Right atrium auricular region (tissue), 2 donors: ENCODE results near the gene MADCAM1. TPM values are rescaled to one million over a fixed set of nuclear protein-coding genes. Genes with fewer than 3 reads are reported as not detected.

ENCODE experiments used
- DNase-seq: peaks from one replicate; pipeline ENCODE4 v3.0.0-alpha.2; 2019; ENCODE audit warnings: low spot score
- H3K27ac ChIP-seq, 2 donors: fragments of 200-600 bp; sonication (generic); 1 replicate in 1 of 2; 2 replicates in 1 of 2; pipeline ENCODE4 v1.5.1; 2016 to 2019
- H3K27me3 ChIP-seq, 2 donors: fragments of 200-600 bp; sonication (generic); one replicate each; pipeline versions ENCODE4 v1.5.1 to v1.6.0; 2017 to 2019
- H3K36me3 ChIP-seq: fragments of 200-600 bp; sonication (generic); one replicate; pipeline ENCODE4 v1.5.1; 2016
- H3K4me1 ChIP-seq, 2 donors: fragments of 200-600 bp; sonication (generic); one replicate each; pipeline versions ENCODE4 v1.5.1 to v1.6.0; 2017 to 2019
- H3K4me3 ChIP-seq, 2 donors: fragments of 200-600 bp; sonication (generic); 1 replicate in 1 of 2; 2 replicates in 1 of 2; pipeline ENCODE4 v1.5.1; 2017 to 2019; ENCODE audit warnings: mild to moderate bottlenecking in 1 of 2, moderate library complexity in 1 of 2
- H3K9me3 ChIP-seq, 2 donors: fragments of 200-600 bp; sonication (generic); one replicate each; pipeline ENCODE4 v1.5.1; 2019
- CTCF ChIP-seq, 2 donors: fragments of 200-600 bp; sonication (generic); IDR thresholded peaks; one replicate each; pipeline ENCODE4 v1.5.1; 2019; ENCODE audit warnings: antibody characterized with exemption in 2 of 2
- total RNA-seq, 2 donors: library from RNA; depleted of rRNA; stranded (reverse); fragments of >200 nt; gene quantifications; one replicate each; pipeline ENCODE4 v1.1.0, GENCODE V29; 2016

Gene MADCAM1
- total RNA-seq, 2 donors from 2014 or later: not detected

- Histone ChIP-seq H3K27ac (no peak overlapping the region), H3K36me3 (no peaks in the 10 kb centered on the region), H3K4me3 (no peak overlapping the region), H3K9me3 (no peaks in the 10 kb centered on the region), H3K27me3 (no peaks in the 10 kb centered on the region), H3K4me1 (no peaks in the 10 kb centered on the region)
- TF ChIP-seq CTCF (IDR thresholded peaks at IDR 0.05): no peak
- no peak for DNase-seq
These were observed 42.7 kb upstream of the MADCAM1 start for GRCh38 chr19:453606-454005.

DNA sequence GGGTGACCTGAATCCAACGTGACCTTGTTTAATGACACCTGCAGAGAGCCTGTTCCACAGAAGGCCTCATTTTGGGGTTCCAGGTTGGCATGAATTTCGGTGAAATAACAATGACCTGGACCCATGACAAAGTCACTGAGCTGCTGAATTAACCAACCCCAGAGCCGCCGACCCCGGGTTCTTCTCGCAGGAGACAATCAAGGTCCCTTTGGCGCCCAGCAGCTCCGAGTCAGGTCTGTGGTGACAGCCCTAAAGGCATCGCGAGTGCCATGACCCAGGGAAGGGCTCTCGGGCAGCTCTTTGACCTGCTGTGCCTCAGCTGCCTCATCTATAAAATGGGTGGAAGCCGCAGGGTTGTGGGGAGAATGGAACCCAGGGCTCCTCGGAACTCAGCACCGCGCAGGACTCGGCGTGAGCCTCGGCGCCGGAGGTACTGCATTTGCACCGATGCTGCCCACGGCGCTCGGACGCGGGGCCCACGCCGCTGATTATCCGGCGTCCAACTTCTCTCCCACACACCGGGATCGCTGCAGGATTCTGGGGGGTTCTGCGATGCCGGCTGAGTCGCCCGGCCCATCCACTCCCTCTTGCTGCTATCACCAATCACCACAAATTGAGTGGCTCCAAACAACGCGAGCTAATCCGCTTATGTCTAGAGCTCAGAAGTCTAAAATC is 41.1 kb upstream of the MADCAM1 start:
- Histone ChIP-seq H3K4me3 (no peak overlapping the region), H3K36me3 (no peaks in the 10 kb centered on the region), H3K9me3 (no peaks in the 10 kb centered on the region), H3K27me3 (no peaks in the 10 kb centered on the region), H3K27ac (no peak overlapping the region), H3K4me1 (peaks cover 0 to 6% of the 10 kb centered on the region in 2 donors)
- no peak for TF ChIP-seq CTCF (IDR thresholded peaks at IDR 0.05)
- no peak for DNase-seq

DNA sequence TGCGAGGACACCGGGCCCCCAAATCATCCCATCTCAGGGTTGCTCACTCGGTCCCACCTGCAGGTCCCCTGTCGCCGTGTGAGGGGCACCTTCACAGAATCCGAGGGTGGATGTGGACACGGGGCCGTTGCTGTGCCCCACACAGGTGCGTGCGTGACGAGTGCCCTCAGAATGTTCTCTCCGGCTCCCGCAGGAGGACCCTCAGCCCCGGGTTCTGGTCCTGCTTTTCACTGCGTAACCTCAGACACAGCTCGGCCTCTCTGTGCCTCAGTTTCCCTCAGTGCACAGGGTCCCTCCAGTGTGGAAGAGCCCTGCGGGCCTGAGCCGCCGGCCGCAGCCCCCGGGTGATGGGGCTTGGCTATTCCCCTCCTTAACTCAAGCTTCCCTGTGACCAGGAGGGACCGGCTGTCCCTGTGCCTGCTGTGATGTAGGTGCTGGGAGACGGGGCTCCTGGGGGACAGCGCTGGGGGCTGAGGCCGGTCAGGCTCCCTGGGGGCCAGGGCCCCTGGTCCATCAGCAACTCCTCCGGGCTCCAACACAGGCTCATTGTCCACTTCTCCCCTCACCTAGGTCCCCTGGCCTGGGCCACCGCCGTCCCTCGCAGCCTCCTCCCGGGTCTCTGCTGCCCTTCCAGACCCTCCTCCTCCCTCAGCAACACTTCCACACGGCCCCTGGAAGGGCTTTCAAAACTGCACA is 40.3 kb upstream of the MADCAM1 start:
- DNase-seq: no peak
- no peak for TF ChIP-seq CTCF (IDR thresholded peaks at IDR 0.05)
- no peaks in the 10 kb centered on the region for H3K36me3 ChIP-seq
- no peaks in the 10 kb centered on the region for H3K9me3 ChIP-seq
- no peaks in the 10 kb centered on the region for H3K27me3 ChIP-seq
- H3K4me1 ChIP-seq: peaks cover 0 to 7% of the 10 kb centered on the region in 2 donors
- H3K27ac ChIP-seq: no peak overlapping the region
- no peak overlapping the region for H3K4me3 ChIP-seq

DNA sequence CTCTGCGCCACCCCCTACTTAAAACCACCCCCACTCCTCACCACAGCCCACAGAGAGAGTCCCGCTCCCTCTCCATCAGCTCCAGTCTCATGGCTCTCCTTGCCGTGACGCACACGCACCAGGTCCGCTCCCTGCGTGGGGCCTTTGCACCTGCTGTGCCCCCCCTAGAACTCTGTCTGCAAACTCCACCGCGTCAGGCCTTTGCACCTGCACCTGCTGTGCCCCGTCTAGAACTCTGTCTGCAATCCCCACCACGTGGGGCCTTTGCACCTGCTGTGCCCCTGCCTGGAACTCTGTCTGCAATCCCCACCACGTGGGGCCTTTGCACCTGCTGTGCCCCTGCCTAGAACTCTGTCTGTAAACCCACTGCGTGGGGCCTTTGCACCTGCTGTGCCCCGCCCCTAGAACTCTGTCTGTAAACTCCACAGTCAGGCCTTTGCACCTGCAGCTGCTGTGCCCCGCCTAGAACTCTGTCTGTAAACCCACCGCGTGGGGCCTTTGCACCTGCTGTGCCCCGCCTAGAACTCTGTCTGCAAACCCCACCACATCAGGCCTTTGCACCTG is 39.7 kb upstream of the MADCAM1 start:
- DNase-seq: no peak
- no peak for TF ChIP-seq CTCF (IDR thresholded peaks at IDR 0.05)

DNA sequence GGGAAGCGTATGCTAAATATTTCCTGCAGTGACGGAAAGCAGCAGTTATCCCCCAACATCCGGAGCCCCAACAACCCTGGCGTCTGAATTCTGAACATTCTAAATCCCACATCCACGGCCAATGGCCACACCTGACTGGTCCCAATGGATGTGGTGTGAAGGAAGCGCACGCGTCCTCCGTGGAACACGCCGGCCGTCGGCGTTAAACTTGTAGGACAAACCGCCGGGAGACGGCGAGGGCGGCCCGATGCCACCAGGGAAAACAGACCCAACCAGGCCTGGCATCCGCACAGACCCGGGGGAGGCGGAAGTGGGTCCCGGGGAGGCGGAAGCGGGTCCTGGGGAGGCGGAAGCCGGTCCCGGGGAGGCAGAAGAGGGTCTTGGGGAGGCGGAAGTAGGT is 38.6 kb upstream of the MADCAM1 start:
- H3K27ac ChIP-seq: no peak overlapping the region
- H3K36me3 ChIP-seq: no peaks in the 10 kb centered on the region
- DNase-seq: no peak
- no peaks in the 10 kb centered on the region for H3K9me3 ChIP-seq
- TF ChIP-seq CTCF (IDR thresholded peaks at IDR 0.05): no peak
- H3K27me3 ChIP-seq: no peaks in the 10 kb centered on the region
- peaks cover 0 to 19% of the 10 kb centered on the region in 2 donors for H3K4me1 ChIP-seq
- H3K4me3 ChIP-seq: no peak overlapping the region

More for the DNA sequence above, 39.7 kb upstream of the MADCAM1 start:
- no peaks in the 10 kb centered on the region for H3K27me3 ChIP-seq
- peaks cover 0 to 13% of the 10 kb centered on the region in 2 donors for H3K4me1 ChIP-seq
- no peak overlapping the region for H3K27ac ChIP-seq
- H3K4me3 ChIP-seq: no peak overlapping the region
- no peaks in the 10 kb centered on the region for H3K9me3 ChIP-seq
- H3K36me3 ChIP-seq: no peaks in the 10 kb centered on the region
